8988T (cell line): ENCODE results near the gene AKR1D1.
"Not testable (repeated sequence)": the region's sequence is repeated elsewhere in the genome, so short reads cannot be mapped to it uniquely, and the experiment has no call there.

ENCODE experiments used
- DNase-seq: peaks from one replicate; pipeline ENCODE4 v3.0.0; 2011

AKR1D1 gene

GRCh38 chr7:138074540-138074939 lies 1.7 kb upstream of the AKR1D1 start:
- no peak for DNase-seq

- DNase-seq = no peak
These were observed 909 bp upstream of the AKR1D1 start for GRCh38 chr7:138075350-138075749.

- not testable (repeated sequence) for DNase-seq
These were observed 473 bp upstream of the AKR1D1 start for GRCh38 chr7:138075786-138076185.

DNA sequence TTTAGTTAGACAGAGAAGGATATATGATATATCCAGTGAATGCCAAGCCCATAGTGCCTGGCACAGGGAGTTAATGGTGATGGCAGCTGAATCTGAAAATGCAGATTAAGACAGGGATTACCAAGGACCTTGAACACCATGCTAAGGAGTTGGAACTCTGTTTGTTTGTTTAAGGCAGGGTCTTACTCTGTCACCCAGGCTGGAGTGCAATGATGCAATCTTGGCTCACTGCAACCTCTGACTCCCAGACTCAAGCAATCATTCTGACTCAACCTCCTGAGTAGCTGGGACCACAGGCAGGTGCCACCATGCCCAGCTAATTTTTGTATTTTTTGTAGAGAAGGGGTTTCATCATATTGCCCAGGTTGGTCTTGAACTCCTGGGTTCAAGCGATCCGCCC lies 1.6 kb downstream of the AKR1D1 start:
- DNase-seq = no peak

- no peak for DNase-seq
These were observed 2.9 kb downstream of the AKR1D1 start for GRCh38 chr7:138079137-138079536.

- DNase-seq = no peak
These were observed 5.6 kb downstream of the AKR1D1 start for GRCh38 chr7:138081868-138082267.

- DNase-seq = no peak
These were observed 7.6 kb downstream of the AKR1D1 start for GRCh38 chr7:138083859-138084258.

- no peak for DNase-seq
These were observed 10.5 kb downstream of the AKR1D1 start for GRCh38 chr7:138086563-138087270.

- no peak for DNase-seq
These were observed 13.0 kb downstream of the AKR1D1 start for GRCh38 chr7:138089080-138089901.

DNA sequence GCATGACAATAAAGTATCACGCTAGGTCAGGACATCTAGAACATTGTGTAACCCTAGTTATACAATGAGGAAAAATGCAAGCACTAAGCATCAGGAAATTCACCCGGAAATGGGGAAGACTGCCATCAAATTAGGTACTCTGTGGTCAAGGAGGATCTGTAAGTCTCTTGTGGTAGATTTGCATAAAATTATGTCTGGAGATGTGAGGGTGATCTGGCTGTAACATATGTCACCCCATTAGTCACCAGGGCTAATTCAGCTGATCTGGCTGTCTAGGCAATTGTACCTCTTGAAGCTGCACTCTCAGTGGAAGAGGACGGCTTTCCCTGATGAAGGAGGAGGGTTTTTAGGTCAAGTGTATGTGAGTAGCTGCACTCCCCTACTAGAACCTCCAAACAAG lies 14.8 kb downstream of the AKR1D1 start:
- no peak for DNase-seq

DNA sequence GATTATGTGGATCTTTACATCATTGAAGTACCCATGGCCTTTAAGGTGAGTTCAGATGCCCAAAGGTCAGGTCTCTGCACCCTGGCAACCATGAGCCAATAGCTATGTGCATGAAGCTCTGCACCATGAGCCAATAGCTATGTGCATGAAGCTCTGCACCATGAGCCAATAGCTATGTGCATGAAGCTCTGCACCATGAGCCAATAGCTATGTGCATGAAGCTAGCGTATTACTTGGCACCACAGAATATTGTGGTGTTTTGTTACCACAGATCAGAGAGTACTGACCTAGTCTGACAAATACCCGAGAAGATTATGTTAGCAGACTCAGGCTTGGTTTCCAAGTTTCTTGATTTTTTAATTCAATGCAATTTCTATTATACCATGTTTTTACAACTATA lies 15.6 kb downstream of the AKR1D1 start:
- DNase-seq = not testable (repeated sequence)

DNA sequence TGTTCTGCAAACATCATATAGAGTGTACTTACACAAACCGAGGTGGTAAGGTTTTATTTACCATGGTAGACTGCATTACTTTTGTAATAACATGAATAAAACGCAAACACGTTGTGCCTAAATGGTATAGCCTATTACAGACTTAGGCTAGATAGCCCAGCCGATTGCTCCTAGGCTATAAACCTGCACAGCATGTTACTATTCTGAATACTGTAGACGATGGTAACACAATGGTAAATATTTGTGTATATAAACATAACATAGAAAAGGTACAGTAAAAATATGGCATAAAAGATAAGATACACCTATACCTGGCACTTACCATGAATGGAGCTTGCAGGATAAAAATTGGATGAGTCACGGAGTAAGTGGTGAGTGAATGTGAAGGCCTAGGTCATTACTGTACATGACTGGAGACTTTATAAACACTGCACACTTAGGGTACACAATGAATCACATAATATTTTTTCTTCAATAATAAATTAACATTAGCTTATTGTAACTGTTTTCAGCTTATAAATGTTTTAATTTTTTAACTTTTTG lies 16.3 kb downstream of the AKR1D1 start:
- no peak for DNase-seq

DNA sequence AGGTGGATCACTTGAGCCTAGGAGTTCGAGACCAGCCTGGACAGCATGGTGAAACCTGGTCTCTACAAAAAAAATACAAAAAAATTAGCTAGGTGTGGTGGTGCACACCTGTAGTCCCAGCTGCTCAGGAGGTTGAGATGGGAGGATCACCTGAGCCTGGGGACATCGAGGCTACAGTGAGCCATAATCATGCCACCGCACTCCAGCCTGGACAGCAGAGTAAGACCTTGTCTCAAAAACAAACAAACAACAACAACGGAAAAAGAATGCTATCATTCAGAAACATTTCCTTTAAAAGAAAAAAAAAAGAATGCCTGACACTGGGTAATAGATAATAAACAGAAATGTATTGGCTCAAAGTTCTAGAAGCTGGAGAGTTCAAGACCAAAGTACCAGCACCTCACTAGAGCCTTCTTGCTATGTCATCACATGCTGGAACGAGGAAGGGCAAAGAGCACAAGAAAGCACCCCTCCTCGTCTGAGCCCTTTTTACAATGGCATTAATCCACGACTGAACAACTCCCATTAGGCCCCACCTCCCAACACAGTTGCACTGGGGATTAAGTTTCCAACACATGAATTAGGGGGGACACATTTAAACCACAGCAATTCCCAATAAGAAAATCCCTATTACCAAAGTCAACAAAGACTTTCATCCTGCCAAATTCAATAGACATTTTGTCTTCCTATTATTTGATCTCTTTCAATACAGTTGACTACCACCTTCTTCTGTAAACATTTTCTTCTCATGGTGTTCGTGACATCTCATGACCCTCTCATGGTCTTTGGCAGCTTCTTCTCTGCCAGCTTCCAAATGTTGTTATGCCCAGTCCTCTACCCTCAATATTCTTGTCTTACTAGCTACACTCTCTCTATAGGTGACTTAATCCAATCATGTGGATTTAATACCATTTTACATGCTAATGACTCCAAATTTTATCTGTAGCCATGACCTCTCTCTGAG lies 20.0 kb downstream of the AKR1D1 start:
- DNase-seq = no peak

DNA sequence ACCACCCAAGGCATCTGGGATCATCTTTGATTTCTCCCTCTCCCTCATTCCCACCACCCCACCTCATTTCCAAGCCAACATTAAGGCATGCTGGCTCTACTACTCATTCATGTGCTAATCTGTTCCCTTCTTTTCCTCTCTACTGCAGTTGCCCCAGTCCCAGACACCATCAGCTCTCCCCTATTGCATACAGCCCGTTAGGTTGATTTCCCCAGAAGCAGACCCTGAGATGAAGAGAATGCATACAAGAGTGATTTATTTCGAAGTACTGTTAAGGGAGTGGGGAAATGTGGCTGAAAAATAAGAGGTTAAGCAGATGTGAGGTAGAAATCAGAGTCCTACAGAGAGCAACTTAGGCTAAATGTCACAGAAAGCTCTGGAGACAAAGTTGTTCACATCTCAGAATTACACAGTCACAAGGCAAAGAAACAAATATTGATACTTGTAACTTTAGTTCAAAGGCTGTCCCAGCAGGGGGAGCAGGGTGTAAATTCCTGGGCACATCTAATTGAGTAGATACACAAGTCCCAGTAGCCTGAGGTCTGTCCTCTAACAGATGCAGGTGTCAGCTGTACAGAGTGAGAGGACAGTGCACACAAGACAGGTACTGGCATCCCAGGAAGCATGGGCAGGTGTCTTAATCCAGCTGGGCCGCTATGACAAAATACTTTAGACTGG lies 20.9 kb downstream of the AKR1D1 start:
- DNase-seq = no peak

DNA sequence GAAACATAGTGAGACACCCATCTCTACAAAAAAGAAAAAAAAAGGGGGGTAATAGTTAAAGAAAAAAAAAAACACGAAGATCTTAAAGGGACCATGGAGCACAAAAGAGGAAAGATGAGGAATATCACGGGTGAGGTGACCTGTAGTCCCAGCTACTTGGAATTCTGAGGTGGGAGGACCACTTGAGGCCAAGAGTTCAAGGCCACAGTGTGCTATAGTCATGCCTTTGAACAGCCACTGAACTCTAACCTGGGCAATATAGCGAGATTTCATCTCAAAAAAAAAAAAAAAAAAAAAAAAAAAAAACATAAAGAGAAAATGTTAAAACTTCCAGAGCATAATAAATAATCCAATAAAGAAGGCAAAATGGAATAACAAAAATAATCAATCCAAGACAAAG lies 23.6 kb downstream of the AKR1D1 start:
- DNase-seq = no peak

- DNase-seq = no peak
These were observed 29.0 kb downstream of the AKR1D1 start for GRCh38 chr7:138105221-138105620.

- DNase-seq = no peak
These were observed 38.8 kb downstream of the AKR1D1 start for GRCh38 chr7:138115047-138115446.

DNA sequence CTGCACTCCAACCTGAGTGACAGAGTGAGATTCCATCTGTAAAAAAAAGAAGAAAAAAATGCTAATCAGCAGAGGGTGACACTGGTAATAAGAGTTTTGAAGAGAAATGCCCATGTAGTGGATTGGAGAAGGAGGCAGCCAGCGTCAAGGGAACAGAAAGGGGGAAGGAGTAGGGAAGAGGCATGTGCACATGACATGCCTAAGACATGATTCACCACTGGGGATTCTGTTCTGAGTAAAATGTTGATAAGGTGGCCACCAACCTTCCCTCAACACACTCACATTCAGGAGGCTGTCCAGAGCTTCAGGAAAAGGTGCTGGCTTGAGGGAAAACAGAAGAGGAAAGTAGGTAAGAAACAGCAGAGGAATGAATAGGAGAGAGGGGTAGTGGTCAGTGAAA lies 39.9 kb downstream of the AKR1D1 start:
- DNase-seq = peak; percentile 29

- no peak for DNase-seq
These were observed 40.6 kb downstream of the AKR1D1 start for GRCh38 chr7:138116892-138117291.

- no peak for DNase-seq
These were observed 44.0 kb downstream of the AKR1D1 start for GRCh38 chr7:138120140-138120827.

DNA sequence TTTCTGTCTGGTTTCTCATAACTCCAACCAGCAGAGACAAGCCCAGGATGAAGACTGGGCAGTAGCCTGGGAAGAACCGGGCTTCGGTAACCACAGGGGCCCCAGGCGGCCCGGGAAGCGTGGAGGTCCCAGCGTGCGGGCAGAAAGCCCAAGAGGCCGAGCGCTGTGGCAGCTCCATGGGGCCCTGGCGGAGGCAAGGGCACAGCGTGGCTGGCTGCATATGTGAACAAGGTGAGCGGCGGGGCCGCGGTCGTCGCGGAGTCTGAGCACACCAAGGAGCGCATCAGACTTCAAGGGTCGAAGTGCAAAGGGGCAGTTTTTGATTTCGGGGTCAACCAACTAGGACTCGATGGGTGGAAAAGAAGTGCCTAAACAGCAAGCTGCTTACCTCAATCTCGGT lies 45.9 kb downstream of the AKR1D1 start:
- DNase-seq = no peak

- DNase-seq = no peak
These were observed 48.9 kb downstream of the AKR1D1 start for GRCh38 chr7:138125119-138125518.
